Neural progenitor cell (in vitro differentiated cells): ENCODE measurements around the gene MARVELD1. TPM values are rescaled to one million over a fixed set of nuclear protein-coding genes. Genes with fewer than 3 reads are reported as not detected.

Experiments used
- DNase-seq: peaks from one replicate; pipeline ENCODE4 v3.0.0-alpha.2; 2016; ENCODE audit warnings: low spot score
- H2AFZ ChIP-seq: fragments of 200-600 bp; sonication (generic); replicated peaks from 2 replicates; pipeline ENCODE4 v1.6.1; 2016; ENCODE audit warnings: antibody characterized with exemption
- H3F3A ChIP-seq: fragments of 200-600 bp; sonication (generic); 2 replicates; pipeline ENCODE4 v1.6.1; 2016; ENCODE audit warnings: antibody characterized with exemption, low read depth
- H3K27ac ChIP-seq: fragments of 200-600 bp; sonication (generic); 2 replicates; pipeline ENCODE4 v1.5.1; 2016; ENCODE audit warnings: mild to moderate bottlenecking
- H3K27me3 ChIP-seq: fragments of 200-600 bp; sonication (generic); 2 replicates; pipeline ENCODE4 v1.6.1; 2016; ENCODE audit warnings: mild to moderate bottlenecking, moderate library complexity
- H3K36me3 ChIP-seq: fragments of 200-600 bp; sonication (generic); 2 replicates; pipeline ENCODE4 v1.5.1; 2016
- H3K4me1 ChIP-seq: fragments of 200-600 bp; sonication (generic); 2 replicates; pipeline ENCODE4 v1.6.1; 2016; ENCODE audit warnings: mixed run types
- H3K4me2 ChIP-seq: fragments of 200-600 bp; sonication (generic); 2 replicates; pipeline ENCODE4 v1.6.1; 2016
- H3K4me3 ChIP-seq: fragments of 200-600 bp; sonication (generic); 2 replicates; pipeline ENCODE4 v1.5.1; 2016
- H3K79me2 ChIP-seq: fragments of 200-600 bp; sonication (generic); 2 replicates; pipeline ENCODE4 v1.6.1; 2016; ENCODE audit warnings: low read depth
- H3K9ac ChIP-seq: fragments of 200-600 bp; sonication (generic); 2 replicates; pipeline ENCODE4 v1.6.1; 2016
- H3K9me3 ChIP-seq: fragments of 200-600 bp; sonication (generic); 2 replicates; pipeline ENCODE4 v1.5.1; 2016; ENCODE audit warnings: low read depth
- H4K20me1 ChIP-seq: fragments of 200-600 bp; sonication (generic); 2 replicates; pipeline ENCODE4 v1.6.1; 2016; ENCODE audit warnings: low read depth
- H3K27ac Mint-ChIP-seq: 3 replicates; pipeline ENCODE4 v1.8.0; 2021; ENCODE audit warnings: mixed read lengths
- H3K27me3 Mint-ChIP-seq: 2 replicates; pipeline ENCODE4 v1.8.0; 2022; ENCODE audit warnings: low read depth, mild to moderate bottlenecking, inconsistent platforms, moderate library complexity, mixed read lengths; ENCODE audit not compliant: insufficient read depth
- H3K36me3 Mint-ChIP-seq: 3 replicates; pipeline ENCODE4 v1.8.0; 2021; ENCODE audit warnings: mixed read lengths
- H3K4me1 Mint-ChIP-seq: 3 replicates; pipeline ENCODE4 v1.8.0; 2021; ENCODE audit warnings: mixed read lengths
- H3K4me3 Mint-ChIP-seq: 3 replicates; pipeline ENCODE4 v1.8.0; 2021; ENCODE audit warnings: mild to moderate bottlenecking, moderate library complexity, mixed read lengths
- H3K9me3 Mint-ChIP-seq: 3 replicates; pipeline ENCODE4 v1.8.0; 2020; ENCODE audit warnings: mixed read lengths
- CTCF ChIP-seq: fragments of 200-600 bp; sonication (generic); IDR thresholded peaks from 2 replicates; pipeline ENCODE4 v1.5.1; 2017; ENCODE audit warnings: antibody characterized with exemption, mild to moderate bottlenecking
- EZH2 ChIP-seq: fragments of 200-600 bp; sonication (generic); IDR thresholded peaks from 2 replicates; pipeline ENCODE4 v1.6.1; 2017; ENCODE audit warnings: antibody characterized with exemption, mild to moderate bottlenecking, moderate library complexity
- EZH2phosphoT487 ChIP-seq: fragments of 200-600 bp; sonication (generic); IDR thresholded peaks from 2 replicates; pipeline ENCODE4 v1.6.1; 2017; ENCODE audit warnings: antibody characterized with exemption
- total RNA-seq: library from RNA; depleted of rRNA; stranded (reverse); fragments of >200 nt; gene quantifications from 2 replicates; pipeline ENCODE4 v1.2.3, GENCODE V29; 2015; ENCODE audit warnings: low replicate concordance

The MARVELD1 gene
- total RNA-seq, 1 donor from 2014 or later = 7.1 TPM

DNA sequence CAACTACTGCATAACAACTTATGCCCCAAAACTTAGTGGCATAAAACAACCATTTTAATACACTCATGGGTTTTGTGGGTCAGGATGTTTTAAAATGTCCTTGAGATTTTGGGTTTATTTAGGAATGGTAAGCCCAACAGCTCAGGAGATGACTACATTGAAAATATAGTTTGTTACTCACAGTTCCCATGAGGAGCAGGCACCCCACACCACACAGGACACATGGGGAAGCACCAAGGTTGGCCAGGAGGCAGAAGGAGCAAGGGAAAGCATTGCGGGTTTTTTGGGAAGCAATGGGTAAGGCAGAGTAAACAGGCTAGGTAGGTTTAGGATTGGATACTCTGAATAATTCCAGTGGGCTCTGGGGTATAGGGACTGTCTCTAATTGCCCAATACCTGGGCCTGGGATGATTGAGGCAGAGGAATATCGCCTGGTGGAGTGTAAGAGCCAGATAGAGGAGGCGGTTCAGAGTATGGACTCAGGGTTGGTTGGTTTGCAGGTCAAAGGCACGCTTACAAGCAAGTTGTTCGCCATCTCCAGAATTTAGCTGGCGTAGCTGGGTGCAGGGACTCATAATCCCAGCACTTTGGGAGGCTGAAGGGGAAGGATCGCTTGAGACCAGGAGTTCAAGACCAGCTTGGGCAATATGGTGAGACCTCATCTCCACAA, 10.0 kb upstream of the MARVELD1 start:
- H3K4me3 ChIP-seq = no peak overlapping the region
- no peaks in the 10 kb centered on the region for H3K36me3 ChIP-seq
- H3K9ac ChIP-seq = no peak overlapping the region
- H3K4me1 Mint-ChIP-seq = no peaks in the 10 kb centered on the region
- no peak overlapping the region for H3K27ac Mint-ChIP-seq
- H3K4me2 ChIP-seq = no peak overlapping the region
- no peaks in the 10 kb centered on the region for H3F3A ChIP-seq
- no peak overlapping the region for H2AFZ ChIP-seq
- no peaks in the 10 kb centered on the region for H3K79me2 ChIP-seq
- no peaks in the 10 kb centered on the region for H4K20me1 ChIP-seq
- H3K27me3 Mint-ChIP-seq = peaks cover 2% of the 10 kb centered on the region
- no peaks in the 10 kb centered on the region for H3K27me3 ChIP-seq
- no peak overlapping the region for H3K4me3 Mint-ChIP-seq
- no peaks in the 10 kb centered on the region for H3K4me1 ChIP-seq
- no peak for DNase-seq
- no peak overlapping the region for H3K27ac ChIP-seq
- TF ChIP-seq CTCF = no peak
- TF ChIP-seq EZH2phosphoT487 = no peak
- TF ChIP-seq EZH2 = no peak
- no peaks in the 10 kb centered on the region for H3K9me3 ChIP-seq
- H3K9me3 Mint-ChIP-seq = no peaks in the 10 kb centered on the region
- H3K36me3 Mint-ChIP-seq = no peaks in the 10 kb centered on the region

- H3K9ac ChIP-seq = no peak overlapping the region
- no peak overlapping the region for H3K27ac ChIP-seq
- H3K4me1 Mint-ChIP-seq = peaks cover 2% of the 10 kb centered on the region
- H3K9me3 Mint-ChIP-seq = no peaks in the 10 kb centered on the region
- no peaks in the 10 kb centered on the region for H3F3A ChIP-seq
- H3K36me3 Mint-ChIP-seq = no peaks in the 10 kb centered on the region
- H3K36me3 ChIP-seq = no peaks in the 10 kb centered on the region
- H3K4me2 ChIP-seq = no peak overlapping the region
- DNase-seq = no peak
- H3K79me2 ChIP-seq = no peaks in the 10 kb centered on the region
- no peaks in the 10 kb centered on the region for H4K20me1 ChIP-seq
- H3K27me3 ChIP-seq = no peaks in the 10 kb centered on the region
- H3K9me3 ChIP-seq = no peaks in the 10 kb centered on the region
- H2AFZ ChIP-seq = no peak overlapping the region
- H3K4me3 ChIP-seq = no peak overlapping the region
- no peak for TF ChIP-seq EZH2phosphoT487
- H3K27ac Mint-ChIP-seq = no peak overlapping the region
- H3K4me1 ChIP-seq = no peaks in the 10 kb centered on the region
- H3K4me3 Mint-ChIP-seq = no peak overlapping the region
- peaks cover 5% of the 10 kb centered on the region for H3K27me3 Mint-ChIP-seq
These were observed 9.2 kb upstream of the MARVELD1 start for GRCh38 chr10:97704341-97704740.

DNA sequence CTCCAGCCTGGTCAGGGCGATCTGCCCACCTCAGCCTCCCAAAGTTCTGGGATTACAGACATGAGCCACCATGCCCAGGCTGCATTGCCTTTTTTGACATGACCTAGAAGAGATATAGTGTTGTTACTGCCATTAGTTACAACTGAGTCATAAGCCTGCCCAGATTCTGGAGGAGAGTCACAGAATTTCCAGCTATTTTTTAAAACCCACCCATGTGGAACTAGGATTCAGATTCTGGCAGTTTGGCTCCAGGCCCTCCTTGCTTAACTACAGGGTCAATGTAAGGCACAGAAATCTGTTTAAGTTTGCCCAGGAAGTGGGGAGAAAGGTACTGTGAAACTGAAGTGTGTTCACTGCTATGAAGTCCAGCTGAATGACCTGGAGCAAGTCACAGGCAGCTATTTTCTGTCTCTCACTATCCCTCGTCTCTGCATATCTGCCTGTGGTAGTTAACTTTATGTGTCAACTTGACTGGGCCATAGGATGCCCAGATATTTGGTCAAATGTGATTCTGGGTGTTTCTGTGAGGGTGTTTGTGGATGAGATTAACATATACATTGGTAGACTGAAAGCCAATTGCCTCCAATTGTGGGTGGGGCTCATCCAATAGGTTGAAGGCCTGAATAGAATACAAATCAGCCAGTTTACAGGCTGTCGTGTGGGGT, 8.4 kb upstream of the MARVELD1 start:
- DNase-seq = no peak

More for the DNA sequence above, 8.4 kb upstream of the MARVELD1 start:
- no peaks in the 10 kb centered on the region for H3K9me3 Mint-ChIP-seq
- H3K9me3 ChIP-seq = no peaks in the 10 kb centered on the region
- no peaks in the 10 kb centered on the region for H3K79me2 ChIP-seq
- H3K36me3 Mint-ChIP-seq = no peaks in the 10 kb centered on the region
- no peaks in the 10 kb centered on the region for H3K4me1 ChIP-seq
- no peak overlapping the region for H3K9ac ChIP-seq
- no peak overlapping the region for H3K27ac ChIP-seq
- no peak overlapping the region for H3K27ac Mint-ChIP-seq
- no peak overlapping the region for H3K4me3 Mint-ChIP-seq
- H4K20me1 ChIP-seq = no peaks in the 10 kb centered on the region
- H2AFZ ChIP-seq = no peak overlapping the region
- no peaks in the 10 kb centered on the region for H3K36me3 ChIP-seq
- no peaks in the 10 kb centered on the region for H3K27me3 ChIP-seq
- no peaks in the 10 kb centered on the region for H3F3A ChIP-seq
- H3K27me3 Mint-ChIP-seq = peaks cover 6% of the 10 kb centered on the region
- no peak overlapping the region for H3K4me3 ChIP-seq
- peaks cover 7% of the 10 kb centered on the region for H3K4me1 Mint-ChIP-seq
- TF ChIP-seq EZH2 = no peak
- TF ChIP-seq CTCF = no peak
- TF ChIP-seq EZH2phosphoT487 = no peak
- no peak overlapping the region for H3K4me2 ChIP-seq
